Keratinocyte (primary cell): ENCODE results near the gene GNG4. TPM values are rescaled to one million over a fixed set of nuclear protein-coding genes. Genes with fewer than 3 reads are reported as not detected.
A peak's percentile ranks its signal among the peaks of the same experiment; 100 is the strongest.

Experiments used
- DNase-seq: peaks from one replicate; pipeline ENCODE4 v3.0.0-alpha.2; 2011; ENCODE audit warnings: low read depth, missing footprints, low spot score
- FAIRE-seq: peaks from 2 replicates; lab custom pipeline; 2011; peaks lifted over from hg19 to GRCh38; lab: Jason Lieb, UNC
- H2AFZ ChIP-seq: 2 replicates; pipeline ENCODE4 v1.6.0; 2012; ENCODE audit warnings: low read length, control low read depth, inconsistent platforms; ENCODE audit not compliant: control insufficient read depth
- H3K27ac ChIP-seq: 2 replicates; pipeline ENCODE4 v1.5.1; 2011; ENCODE audit warnings: low read length; ENCODE audit not compliant: control insufficient read depth, insufficient read depth
- H3K27me3 ChIP-seq: 3 replicates; pipeline ENCODE4 v1.6.0; 2011; ENCODE audit warnings: low read length; ENCODE audit not compliant: control insufficient read depth, insufficient read depth; ENCODE audit errors: extremely low read depth
- H3K36me3 ChIP-seq, 2 experiments: 2 replicates in 1 of 2; 3 replicates in 1 of 2; pipeline ENCODE4 v1.5.1; 2011; ENCODE audit warnings: low read length in 2 of 2, mild to moderate bottlenecking in 1 of 2; ENCODE audit not compliant: control insufficient read depth in 2 of 2, insufficient read depth in 2 of 2; ENCODE audit errors: extremely low read depth in 1 of 2
- H3K4me1 ChIP-seq: 3 replicates; pipeline ENCODE4 v1.5.1; 2011; ENCODE audit warnings: low read length; ENCODE audit not compliant: control insufficient read depth, insufficient read depth; ENCODE audit errors: extremely low read depth
- H3K4me2 ChIP-seq: 3 replicates; pipeline ENCODE4 v1.6.0; 2011; ENCODE audit warnings: low read depth, low read length; ENCODE audit not compliant: control insufficient read depth, insufficient read depth; ENCODE audit errors: extremely low read depth
- H3K4me3 ChIP-seq, 3 experiments: fragments of 200-600 bp in 1 of 3; sonication (generic) in 1 of 3; 2 replicates in 2 of 3; 3 replicates in 1 of 3; pipeline ENCODE4 v1.5.1; 2011 to 2016; ENCODE audit warnings: low read length in 3 of 3, mild to moderate bottlenecking in 3 of 3, control low read depth in 2 of 3, inconsistent platforms in 1 of 3, low read depth in 1 of 3, mixed read lengths in 1 of 3, mixed run types in 1 of 3, moderate library complexity in 1 of 3; ENCODE audit not compliant: control insufficient read depth in 2 of 3, insufficient read depth in 2 of 3; ENCODE audit errors: extremely low read depth in 1 of 3
- H3K79me2 ChIP-seq: 2 replicates; pipeline ENCODE4 v1.6.0; 2012; ENCODE audit warnings: low read length; ENCODE audit not compliant: control insufficient read depth, insufficient read depth
- H3K9ac ChIP-seq: 3 replicates; pipeline ENCODE4 v1.6.0; 2011; ENCODE audit warnings: low read length; ENCODE audit not compliant: control insufficient read depth, insufficient read depth; ENCODE audit errors: extremely low read depth
- H3K9me1 ChIP-seq: 3 replicates; pipeline ENCODE4 v1.6.0; 2011; ENCODE audit warnings: low read length; ENCODE audit not compliant: control insufficient read depth, insufficient read depth; ENCODE audit errors: extremely low read depth
- H3K9me3 ChIP-seq: 2 replicates; pipeline ENCODE4 v1.5.1; 2012; ENCODE audit warnings: low read depth, low read length; ENCODE audit not compliant: control insufficient read depth
- H4K20me1 ChIP-seq: 3 replicates; pipeline ENCODE4 v1.6.0; 2011; ENCODE audit warnings: low read length; ENCODE audit not compliant: control insufficient read depth, insufficient read depth; ENCODE audit errors: extremely low read depth
- EZH2 ChIP-seq: IDR thresholded peaks from one replicate; pipeline ENCODE4 v1.6.1; 2012; ENCODE audit warnings: inconsistent platforms, mild to moderate bottlenecking, low read length, moderate library complexity
- dilution Hi-C: fragments of 300-500 bp; cut with MboI; formaldehyde crosslinking; loops from one replicate; pipeline ENCODE4 v1.7.0; 2020; ENCODE audit warnings: low sequenced_read_pairs; ENCODE audit not compliant: extremely low pct_ligation_motif_present
- polyA plus RNA-seq, 5 experiments: library from polyadenylated mRNA; depleted of rRNA in 3 of 5; stranded (reverse) in 3 of 5; stranded (forward) in 1 of 5; unstranded in 1 of 5; fragments of >200 nt; gene quantifications; 1 replicate in 1 of 5; 2 replicates in 3 of 5; 3 replicates in 1 of 5; pipeline versions ENCODE4 v1.2.1 to v1.2.3, GENCODE V29; 2011 to 2012; ENCODE audit warnings: missing spikeins in 2 of 5, low read depth in 1 of 5, low replicate concordance in 1 of 5
- TF ChIP-seq, protein P1 (sequence below), 3 experiments: IDR thresholded peaks in 1 of 3; conservative IDR thresholded peaks in 1 of 3; optimal IDR thresholded peaks in 1 of 3; 2 replicates in 2 of 3; 3 replicates in 1 of 3; pipeline versions ENCODE3 to v1.5.1; 2011; ENCODE audit warnings: low read length in 3 of 3, mild to moderate bottlenecking in 3 of 3, moderate library complexity in 2 of 3, control low read depth in 1 of 3, inconsistent platforms in 1 of 3; ENCODE audit not compliant: insufficient read depth in 2 of 3; ENCODE audit errors: extremely low read depth in 1 of 3

Gene GNG4
- polyA plus RNA-seq, 1 donor (not counting 4 experiments of a cell fraction or from before 2014, with no cell fraction given) = 0.07 TPM

DNA sequence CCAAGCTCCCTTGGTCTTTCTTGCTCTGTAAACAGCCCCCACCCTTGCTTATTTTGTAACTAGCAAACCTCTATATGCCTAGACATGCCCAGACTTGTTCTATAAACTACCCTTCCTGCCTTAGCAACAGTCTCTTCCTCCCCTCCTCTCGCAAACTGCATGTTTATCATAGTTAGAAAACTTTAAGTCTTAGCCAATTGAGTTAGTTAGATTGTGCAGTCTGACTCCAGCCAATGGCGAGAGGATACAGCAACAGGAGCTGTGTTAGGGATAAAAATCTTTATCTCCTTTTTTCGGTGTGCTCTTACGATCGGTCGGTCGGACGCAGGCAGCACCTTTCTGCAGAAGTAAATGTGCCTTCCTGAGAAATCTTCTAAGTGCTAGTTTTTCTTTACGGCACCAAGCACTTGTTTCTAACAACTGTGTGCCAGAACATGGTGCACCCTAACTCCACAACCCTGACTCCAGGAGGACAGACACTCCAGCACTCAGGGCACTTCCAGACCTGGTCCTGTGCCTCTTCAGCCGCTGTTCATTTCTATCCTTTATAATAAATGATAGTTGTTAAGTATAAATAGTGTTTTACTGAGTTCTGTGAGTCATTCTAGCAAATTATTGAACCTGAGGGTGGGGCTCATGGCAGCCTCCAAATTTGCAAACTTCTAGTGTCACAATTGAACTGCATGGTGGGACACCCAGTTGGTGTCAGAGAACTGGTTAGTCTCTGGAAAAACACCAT, 25.7 kb upstream of the GNG4 start:
- no peaks in the 10 kb centered on the region for H3K79me2 ChIP-seq
- H3K4me3 ChIP-seq = no peak overlapping the region
- H4K20me1 ChIP-seq = no peaks in the 10 kb centered on the region
- peaks cover 17% of the 10 kb centered on the region for H3K9me3 ChIP-seq
- no peak for DNase-seq
- TF ChIP-seq, protein P1, sequence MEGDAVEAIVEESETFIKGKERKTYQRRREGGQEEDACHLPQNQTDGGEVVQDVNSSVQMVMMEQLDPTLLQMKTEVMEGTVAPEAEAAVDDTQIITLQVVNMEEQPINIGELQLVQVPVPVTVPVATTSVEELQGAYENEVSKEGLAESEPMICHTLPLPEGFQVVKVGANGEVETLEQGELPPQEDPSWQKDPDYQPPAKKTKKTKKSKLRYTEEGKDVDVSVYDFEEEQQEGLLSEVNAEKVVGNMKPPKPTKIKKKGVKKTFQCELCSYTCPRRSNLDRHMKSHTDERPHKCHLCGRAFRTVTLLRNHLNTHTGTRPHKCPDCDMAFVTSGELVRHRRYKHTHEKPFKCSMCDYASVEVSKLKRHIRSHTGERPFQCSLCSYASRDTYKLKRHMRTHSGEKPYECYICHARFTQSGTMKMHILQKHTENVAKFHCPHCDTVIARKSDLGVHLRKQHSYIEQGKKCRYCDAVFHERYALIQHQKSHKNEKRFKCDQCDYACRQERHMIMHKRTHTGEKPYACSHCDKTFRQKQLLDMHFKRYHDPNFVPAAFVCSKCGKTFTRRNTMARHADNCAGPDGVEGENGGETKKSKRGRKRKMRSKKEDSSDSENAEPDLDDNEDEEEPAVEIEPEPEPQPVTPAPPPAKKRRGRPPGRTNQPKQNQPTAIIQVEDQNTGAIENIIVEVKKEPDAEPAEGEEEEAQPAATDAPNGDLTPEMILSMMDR (optimal IDR thresholded peaks at IDR 0.05 in 1 of 3, IDR thresholded peaks at IDR 0.05 in 1 of 3, conservative IDR thresholded peaks at IDR 0.05 in 1 of 3; ENCODE audit: extremely low read depth in 1 of 3, insufficient read depth in 2 of 3, low read length in 3 of 3) = no peak
- TF ChIP-seq EZH2 = no peak
- H3K36me3 ChIP-seq = peaks cover 2 to 22% of the 10 kb centered on the region in 2 experiments
- no peak overlapping the region for H3K27ac ChIP-seq
- no peaks in the 10 kb centered on the region for H3K9me1 ChIP-seq
- H3K9ac ChIP-seq = no peak overlapping the region
- H3K4me2 ChIP-seq = no peak overlapping the region
- no peaks in the 10 kb centered on the region for H3K27me3 ChIP-seq
- dilution Hi-C loops = no loop called here
- H2AFZ ChIP-seq = no peak overlapping the region
- H3K4me1 ChIP-seq = no peaks in the 10 kb centered on the region
- FAIRE-seq = peak; percentile 17

DNA sequence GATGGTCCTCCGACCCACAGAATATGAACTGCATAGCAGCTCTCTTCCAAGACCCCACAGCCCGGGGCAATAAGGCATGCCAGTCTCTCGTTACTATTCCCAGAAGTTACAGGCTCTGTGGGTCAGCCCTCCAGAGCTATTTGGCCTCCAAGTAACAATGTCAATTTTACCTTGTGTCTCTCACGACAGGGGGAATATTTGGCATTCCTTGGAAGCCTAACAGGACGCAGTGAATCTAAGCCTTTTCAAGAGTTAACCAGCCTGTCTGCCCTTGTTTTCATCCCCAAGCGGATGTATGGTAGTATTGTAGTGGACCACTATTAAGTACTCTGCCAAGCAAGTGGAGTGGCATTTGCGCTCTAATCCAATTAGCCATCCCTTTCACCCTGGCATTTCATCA, 24.4 kb upstream of the GNG4 start:
- DNase-seq = no peak
- no peak for FAIRE-seq
- Histone ChIP-seq H3K27ac (no peak overlapping the region), H2AFZ (no peak overlapping the region), H3K27me3 (no peaks in the 10 kb centered on the region), H3K36me3 (peaks cover 6 to 27% of the 10 kb centered on the region in 2 experiments), H3K4me3 (no peak overlapping the region), H3K4me1 (no peaks in the 10 kb centered on the region), H3K9me1 (no peaks in the 10 kb centered on the region), H3K79me2 (no peaks in the 10 kb centered on the region), H3K9ac (no peak overlapping the region), H3K9me3 (peaks cover 27% of the 10 kb centered on the region), H4K20me1 (no peaks in the 10 kb centered on the region), H3K4me2 (no peak overlapping the region)
- dilution Hi-C loops = no loop called here
- TF ChIP-seq, protein P1 (optimal IDR thresholded peaks at IDR 0.05 in 1 of 3, IDR thresholded peaks at IDR 0.05 in 1 of 3, conservative IDR thresholded peaks at IDR 0.05 in 1 of 3; ENCODE audit: extremely low read depth in 1 of 3, insufficient read depth in 2 of 3, low read length in 3 of 3) = no peak
- no peak for TF ChIP-seq EZH2
